Mesenchymal stem cell (in vitro differentiated cells and primary cell): ENCODE data around the gene BEST1.

Experiments
- DNase-seq: peaks from one replicate; pipeline ENCODE4 v3.0.0-alpha.2; 2013
- H2AFZ ChIP-seq: one replicate; pipeline ENCODE4 v1.6.1; 2013; ENCODE audit warnings: low read depth, mild to moderate bottlenecking, control low read depth, inconsistent platforms, low read length, moderate library complexity
- H2AK5ac ChIP-seq: 2 replicates; pipeline ENCODE4 v1.6.1; 2013; ENCODE audit warnings: low read length, moderate library complexity, mild to moderate bottlenecking, inconsistent platforms; ENCODE audit not compliant: severe bottlenecking
- H2BK120ac ChIP-seq: one replicate; pipeline ENCODE4 v1.6.1; 2013; ENCODE audit warnings: low read depth, mild to moderate bottlenecking, inconsistent platforms, low read length, moderate library complexity
- H2BK12ac ChIP-seq, 2 experiments: one replicate each; pipeline ENCODE4 v1.6.1; 2013; ENCODE audit warnings: inconsistent platforms in 2 of 2, low read length in 2 of 2, mild to moderate bottlenecking in 2 of 2, moderate library complexity in 2 of 2, control low read depth in 1 of 2
- H2BK15ac ChIP-seq: one replicate; pipeline ENCODE4 v1.6.1; 2013; ENCODE audit warnings: mild to moderate bottlenecking, low read depth, inconsistent platforms; ENCODE audit not compliant: poor library complexity, severe bottlenecking
- H2BK5ac ChIP-seq: 2 replicates; pipeline ENCODE4 v1.6.1; 2013; ENCODE audit warnings: low read depth, mild to moderate bottlenecking, low read length, control low read depth, inconsistent platforms; ENCODE audit not compliant: poor library complexity, severe bottlenecking
- H3K14ac ChIP-seq, 2 experiments: one replicate each; pipeline ENCODE4 v1.6.1; 2013; ENCODE audit warnings: inconsistent platforms in 2 of 2, low read length in 2 of 2, control low read depth in 1 of 2, mild to moderate bottlenecking in 1 of 2, moderate library complexity in 1 of 2
- H3K18ac ChIP-seq, 2 experiments: one replicate each; pipeline ENCODE4 v1.6.1; 2013; ENCODE audit warnings: inconsistent platforms in 2 of 2, low read length in 2 of 2, control low read depth in 1 of 2, low read depth in 1 of 2, mild to moderate bottlenecking in 1 of 2
- H3K23ac ChIP-seq, 2 experiments: one replicate each; pipeline ENCODE4 v1.6.1; 2013; ENCODE audit warnings: inconsistent platforms in 2 of 2, low read length in 2 of 2, mild to moderate bottlenecking in 2 of 2, moderate library complexity in 2 of 2, control low read depth in 1 of 2
- H3K27ac ChIP-seq: 2 replicates; pipeline ENCODE4 v1.5.1; 2013; ENCODE audit warnings: mild to moderate bottlenecking, moderate library complexity, low read length, control low read depth, inconsistent platforms; ENCODE audit not compliant: poor library complexity, severe bottlenecking
- H3K27me3 ChIP-seq, 2 experiments: 2 replicates each; pipeline versions ENCODE4 v1.6.1 to v1.7.0; 2013; ENCODE audit warnings: low read length in 2 of 2, mild to moderate bottlenecking in 2 of 2, moderate library complexity in 2 of 2, control low read depth in 1 of 2, inconsistent platforms in 1 of 2; ENCODE audit not compliant: control insufficient read depth in 1 of 2, insufficient read depth in 1 of 2
- H3K36me3 ChIP-seq, 2 experiments: 2 replicates each; pipeline versions ENCODE4 v1.6.1 to v1.7.0; 2013; ENCODE audit warnings: low read length in 2 of 2, control low read depth in 1 of 2, inconsistent platforms in 1 of 2, low read depth in 1 of 2, mild to moderate bottlenecking in 1 of 2; ENCODE audit not compliant: insufficient read depth in 2 of 2, control insufficient read depth in 1 of 2
- H3K4ac ChIP-seq, 2 experiments: one replicate each; pipeline ENCODE4 v1.6.1; 2013; ENCODE audit warnings: inconsistent platforms in 2 of 2, low read length in 2 of 2, mild to moderate bottlenecking in 2 of 2, moderate library complexity in 2 of 2, control low read depth in 1 of 2, low read depth in 1 of 2
- H3K4me1 ChIP-seq: 2 replicates; pipeline ENCODE4 v1.6.1; 2013; ENCODE audit warnings: low read depth, low read length, control low read depth; ENCODE audit not compliant: control insufficient read depth, insufficient read depth
- H3K4me2 ChIP-seq: 2 replicates; pipeline ENCODE4 v1.6.1; 2013; ENCODE audit warnings: low read length, mild to moderate bottlenecking, inconsistent platforms; ENCODE audit not compliant: poor library complexity, severe bottlenecking
- H3K4me3 ChIP-seq, 2 experiments: 2 replicates each; pipeline versions ENCODE4 v1.5.1 to v1.7.0; 2013; ENCODE audit warnings: low read length in 2 of 2, mild to moderate bottlenecking in 2 of 2, control low read depth in 1 of 2, low read depth in 1 of 2; ENCODE audit not compliant: insufficient read depth in 1 of 2
- H3K79me1 ChIP-seq: replicated peaks from 2 replicates; pipeline ENCODE4 v1.6.1; 2013; ENCODE audit warnings: mild to moderate bottlenecking, control low read depth, low read length, inconsistent platforms; ENCODE audit not compliant: poor library complexity, severe bottlenecking
- H3K9ac ChIP-seq: 2 replicates; pipeline ENCODE4 v1.7.0; 2013; ENCODE audit warnings: mild to moderate bottlenecking, low read length, moderate library complexity
- H3K9me3 ChIP-seq: 2 replicates; pipeline ENCODE4 v1.7.0; 2013; ENCODE audit warnings: mild to moderate bottlenecking, low read length; ENCODE audit not compliant: control insufficient read depth
- H4K8ac ChIP-seq: one replicate; pipeline ENCODE4 v1.6.1; 2013; ENCODE audit warnings: inconsistent platforms, mild to moderate bottlenecking, low read length, moderate library complexity
- H4K91ac ChIP-seq: one replicate; pipeline ENCODE4 v1.6.1; 2013; ENCODE audit warnings: mild to moderate bottlenecking, low read length, inconsistent platforms
- WGBS: methylation state at CpG from one replicate; pipeline ENCODE4 v1.1.7; 2013; ENCODE audit warnings: mixed read lengths; 5-methylcytosine and 5-hydroxymethylcytosine counted together

Gene BEST1

GRCh38 chr11:61980783-61981541, 30.8 kb downstream of the BEST1 start:
- Histone ChIP-seq H3K36me3 (no peaks in the 10 kb centered on the region), H3K23ac (no peak overlapping the region), H2AK5ac (no peak overlapping the region), H3K14ac (no peak overlapping the region), H4K8ac (peak overlapping the region; percentile 61), H3K4me1 (peaks cover 2% of the 10 kb centered on the region), H2BK120ac (no peak overlapping the region), H3K18ac (no peak overlapping the region), H2BK5ac (no peak overlapping the region), H2AFZ (no peak overlapping the region), H4K91ac (no peak overlapping the region), H3K9ac (peak overlapping the region; percentile 43), H3K4ac (peak overlapping the region; percentile 36 to 56), H3K4me2 (no peak overlapping the region), H3K27me3 (no peaks in the 10 kb centered on the region), H3K9me3 (peaks cover under 1% of the 10 kb centered on the region), H3K27ac (no peak overlapping the region), H2BK12ac (peak overlapping the region in 1 of 2 experiments; percentile 55), H2BK15ac (peak overlapping the region; percentile 49), H3K4me3 (no peak overlapping the region), H3K79me1 (no peaks in the 10 kb centered on the region)
- whole genome bisulfite sequencing = 95% methylated on average over 9 of the region's 10 CpGs
- no peak for DNase-seq

- Histone ChIP-seq H3K18ac (no peak overlapping the region), H3K27me3 (no peaks in the 10 kb centered on the region), H2AFZ (no peak overlapping the region), H3K4me3 (no peak overlapping the region), H3K9ac (no peak overlapping the region), H3K79me1 (no peaks in the 10 kb centered on the region), H3K4ac (no peak overlapping the region), H4K91ac (no peak overlapping the region), H2BK120ac (no peak overlapping the region), H3K9me3 (peaks cover 17% of the 10 kb centered on the region), H4K8ac (no peak overlapping the region), H2BK12ac (no peak overlapping the region), H2BK15ac (no peak overlapping the region), H3K4me2 (no peak overlapping the region), H3K4me1 (peaks cover 2% of the 10 kb centered on the region), H3K14ac (no peak overlapping the region), H3K23ac (no peak overlapping the region), H3K36me3 (no peaks in the 10 kb centered on the region), H3K27ac (no peak overlapping the region), H2AK5ac (no peak overlapping the region), H2BK5ac (no peak overlapping the region)
- 100% methylated on average over 1 of the region's 1 CpG for WGBS
- DNase-seq = no peak
Measured at GRCh38 chr11:61983419-61983818, 33.3 kb downstream of the BEST1 start.

DNA sequence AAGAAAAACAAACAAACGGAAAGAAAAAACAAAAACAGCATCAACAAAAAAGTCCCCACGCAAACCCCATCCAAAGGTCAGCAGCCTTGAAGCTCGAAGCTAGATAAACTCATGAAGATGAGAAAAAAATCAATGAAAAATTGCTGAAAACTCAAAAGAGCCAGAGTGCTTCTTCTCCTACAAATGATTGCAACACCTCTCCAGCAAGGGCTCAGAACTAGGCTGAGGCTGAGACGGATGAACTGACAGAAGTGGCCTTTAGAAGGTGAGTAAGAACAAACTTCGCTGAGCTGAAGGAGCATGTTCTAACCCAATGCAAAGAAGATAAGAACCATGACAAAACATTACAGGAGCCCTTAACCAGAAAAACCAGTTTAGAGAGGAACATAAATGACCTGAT, 35.7 kb downstream of the BEST1 start:
- no peaks in the 10 kb centered on the region for H3K36me3 ChIP-seq
- no peak for DNase-seq
- no peak overlapping the region for H3K27ac ChIP-seq
- no peaks in the 10 kb centered on the region for H3K27me3 ChIP-seq
- H2BK5ac ChIP-seq = no peak overlapping the region
- H3K23ac ChIP-seq = no peak overlapping the region
- no peak overlapping the region for H3K4ac ChIP-seq
- no peak overlapping the region for H2BK120ac ChIP-seq
- H3K4me2 ChIP-seq = no peak overlapping the region
- no peak overlapping the region for H2AK5ac ChIP-seq
- no peak overlapping the region for H3K18ac ChIP-seq
- H3K9me3 ChIP-seq = peaks cover 22% of the 10 kb centered on the region
- no peak overlapping the region for H2BK12ac ChIP-seq
- no peak overlapping the region for H3K14ac ChIP-seq
- WGBS = 80% methylated on average over 5 of the region's 5 CpGs
- H3K4me1 ChIP-seq = peaks cover 2% of the 10 kb centered on the region
- no peak overlapping the region for H3K4me3 ChIP-seq
- no peak overlapping the region for H4K8ac ChIP-seq
- H2BK15ac ChIP-seq = no peak overlapping the region
- H3K79me1 ChIP-seq = no peaks in the 10 kb centered on the region
- no peak overlapping the region for H4K91ac ChIP-seq
- H2AFZ ChIP-seq = no peak overlapping the region
- no peak overlapping the region for H3K9ac ChIP-seq

- H4K8ac ChIP-seq = no peak overlapping the region
- H3K4me1 ChIP-seq = no peaks in the 10 kb centered on the region
- H2BK12ac ChIP-seq = no peak overlapping the region
- no peaks in the 10 kb centered on the region for H3K79me1 ChIP-seq
- H3K27me3 ChIP-seq = no peaks in the 10 kb centered on the region
- H4K91ac ChIP-seq = no peak overlapping the region
- no peak overlapping the region for H2BK5ac ChIP-seq
- 88% methylated on average over 1 of the region's 3 CpGs for WGBS
- H3K27ac ChIP-seq = no peak overlapping the region
- H3K14ac ChIP-seq = no peak overlapping the region
- H2AK5ac ChIP-seq = no peak overlapping the region
- no peak overlapping the region for H2BK15ac ChIP-seq
- H3K4me3 ChIP-seq = no peak overlapping the region
- no peak overlapping the region for H3K4me2 ChIP-seq
- H3K4ac ChIP-seq = no peak overlapping the region
- H3K18ac ChIP-seq = no peak overlapping the region
- H3K9ac ChIP-seq = no peak overlapping the region
- no peak overlapping the region for H2BK120ac ChIP-seq
- H2AFZ ChIP-seq = no peak overlapping the region
- peaks cover 10% of the 10 kb centered on the region for H3K9me3 ChIP-seq
- DNase-seq = no peak
- no peak overlapping the region for H3K23ac ChIP-seq
- no peaks in the 10 kb centered on the region for H3K36me3 ChIP-seq
Measured at GRCh38 chr11:61994981-61995380, 44.8 kb downstream of the BEST1 start.
